ENCODE results near the gene ABLIM3.

The ABLIM3 gene

DNA sequence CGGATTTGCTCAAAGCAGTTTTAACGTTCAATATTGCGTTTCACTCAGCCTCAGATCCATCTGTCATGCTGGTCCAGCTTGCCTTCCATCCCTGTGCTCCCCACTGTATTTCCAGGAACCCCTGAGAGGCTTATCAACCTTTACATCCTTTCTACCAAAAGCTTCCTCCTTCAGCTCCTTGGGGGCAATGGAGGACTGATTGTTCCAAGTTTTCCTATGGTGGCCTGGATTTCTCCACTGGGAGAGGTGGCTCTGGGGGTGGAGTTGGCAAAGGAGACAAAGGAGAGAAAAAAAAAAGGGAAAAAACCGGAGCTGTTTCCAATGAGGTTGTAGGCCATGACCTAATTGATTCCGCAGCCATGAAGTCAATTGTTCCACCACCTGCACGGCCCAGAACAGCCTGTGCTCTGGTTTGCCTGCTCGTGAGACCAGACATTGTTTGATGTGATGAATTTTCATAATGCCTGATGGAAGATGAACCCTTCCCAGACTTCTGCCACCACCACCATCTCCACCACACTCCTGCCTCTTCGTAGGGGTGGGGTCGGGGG is 54.1 kb downstream of the ABLIM3 start:
- no peak for DNase-seq

DNA sequence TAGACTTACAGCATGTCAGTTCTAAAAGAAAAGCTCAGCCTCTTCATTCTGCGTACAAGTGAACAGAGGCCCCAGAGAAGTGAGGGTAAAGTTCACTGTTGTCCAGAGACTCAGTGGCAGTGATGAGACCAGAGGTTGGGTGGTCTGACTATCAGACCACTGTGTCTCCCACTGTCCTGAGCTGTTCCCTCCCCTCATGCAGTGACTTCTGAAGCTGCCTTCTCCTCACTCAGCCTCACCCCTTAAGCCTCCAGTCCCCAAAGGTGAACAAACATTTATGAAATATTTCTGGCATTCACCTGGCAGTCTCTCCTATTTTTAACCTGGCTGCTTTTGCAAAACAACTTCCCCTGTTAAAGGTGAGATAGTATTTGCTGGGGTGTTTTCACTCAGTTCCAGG is 54.7 kb downstream of the ABLIM3 start:
- DNase-seq = no peak

DNA sequence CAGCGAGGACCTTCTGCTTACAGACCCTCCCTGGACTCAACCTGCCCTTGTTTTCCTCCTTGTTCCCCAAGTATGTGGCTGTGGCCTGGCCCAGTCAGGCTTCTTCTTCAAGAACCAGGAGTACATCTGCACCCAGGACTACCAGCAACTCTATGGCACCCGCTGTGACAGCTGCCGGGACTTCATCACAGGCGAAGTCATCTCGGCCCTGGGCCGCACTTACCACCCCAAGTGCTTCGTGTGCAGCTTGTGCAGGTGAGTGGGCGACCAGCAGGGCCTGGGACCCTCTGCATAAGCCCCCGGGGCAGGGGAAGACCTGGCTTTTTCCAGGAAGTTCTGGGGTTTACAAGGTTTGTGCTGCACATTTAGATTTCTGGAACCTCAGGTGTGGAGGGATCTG is 56.9 kb downstream of the ABLIM3 start:
- DNase-seq = no peak

- DNase-seq = no peak
Measured at GRCh38 chr5:149200355-149200754, 59.1 kb downstream of the ABLIM3 start.

DNA sequence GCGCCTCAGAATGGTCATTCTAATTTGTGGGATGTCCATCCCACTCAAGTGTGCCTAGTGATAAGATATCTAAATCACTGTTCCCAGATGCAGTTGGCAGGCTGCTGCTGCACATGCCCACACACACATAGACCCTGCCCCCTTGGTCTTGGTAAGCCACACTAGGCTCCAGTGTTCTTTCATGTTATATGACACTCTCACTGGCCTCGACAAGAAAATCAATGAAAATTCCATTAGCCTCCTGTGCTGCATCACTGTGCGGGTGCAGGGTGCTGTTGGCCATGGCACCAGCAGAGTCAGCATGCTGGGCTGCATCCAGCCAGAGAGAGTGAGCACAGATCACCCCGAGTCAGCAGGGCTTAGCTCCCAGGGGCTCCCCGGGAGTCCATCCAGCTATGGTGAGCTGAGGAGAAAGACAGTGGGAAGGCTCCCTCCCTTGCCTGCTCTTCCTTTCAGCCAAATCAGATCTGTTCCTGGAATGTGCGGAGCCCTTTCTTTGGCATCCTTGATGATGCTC is 59.9 kb downstream of the ABLIM3 start:
- no peak for DNase-seq

DNA sequence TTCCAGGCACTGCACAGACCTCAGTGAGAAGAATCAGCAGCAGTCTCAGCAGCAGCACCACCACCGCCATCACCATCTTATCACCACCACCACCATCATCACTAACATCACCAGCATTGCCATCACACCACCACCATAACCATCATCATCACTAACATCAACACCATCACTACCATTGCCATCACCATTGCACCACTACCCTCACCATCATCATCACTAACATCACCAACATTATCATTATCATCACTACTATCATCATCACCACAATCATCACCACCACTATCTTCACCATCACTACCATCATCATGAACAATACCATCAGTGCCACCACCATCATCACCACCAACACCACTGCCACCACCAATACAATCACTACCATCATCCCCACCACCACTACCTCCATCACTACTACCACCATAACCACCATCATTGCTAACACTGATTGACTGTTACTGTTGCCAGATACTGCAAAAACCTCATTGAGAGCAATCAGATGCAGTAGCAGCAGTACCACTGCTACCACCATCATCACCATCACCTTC is 61.7 kb downstream of the ABLIM3 start:
- DNase-seq = no peak

DNA sequence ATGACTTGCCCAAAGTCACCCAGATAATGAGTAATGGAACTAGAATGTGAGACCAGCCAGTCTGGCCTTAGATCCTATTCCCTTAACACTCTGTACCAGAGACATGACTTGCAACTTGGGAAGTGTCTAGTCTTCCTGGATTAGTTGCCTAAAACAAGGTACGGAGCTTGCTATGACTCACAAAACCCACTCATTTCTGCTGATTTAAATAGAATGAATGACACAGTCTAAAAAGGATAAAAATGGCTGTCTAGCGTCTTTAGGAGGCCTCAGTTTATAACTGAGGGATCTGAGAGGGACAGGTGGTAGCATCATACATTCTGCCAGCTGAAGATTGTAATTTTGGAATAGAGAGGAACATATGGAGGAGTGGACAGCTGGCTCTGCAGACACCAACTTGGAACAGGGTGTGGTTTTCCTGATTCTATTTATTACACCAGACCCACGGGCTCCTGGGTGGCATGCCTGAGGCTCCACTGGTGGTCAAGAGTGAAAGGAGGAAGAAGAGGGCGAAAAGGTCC is 62.7 kb downstream of the ABLIM3 start:
- DNase-seq = no peak

GRCh38 chr5:149205625-149206523 is 64.6 kb downstream of the ABLIM3 start:
- no peak for DNase-seq

DNA sequence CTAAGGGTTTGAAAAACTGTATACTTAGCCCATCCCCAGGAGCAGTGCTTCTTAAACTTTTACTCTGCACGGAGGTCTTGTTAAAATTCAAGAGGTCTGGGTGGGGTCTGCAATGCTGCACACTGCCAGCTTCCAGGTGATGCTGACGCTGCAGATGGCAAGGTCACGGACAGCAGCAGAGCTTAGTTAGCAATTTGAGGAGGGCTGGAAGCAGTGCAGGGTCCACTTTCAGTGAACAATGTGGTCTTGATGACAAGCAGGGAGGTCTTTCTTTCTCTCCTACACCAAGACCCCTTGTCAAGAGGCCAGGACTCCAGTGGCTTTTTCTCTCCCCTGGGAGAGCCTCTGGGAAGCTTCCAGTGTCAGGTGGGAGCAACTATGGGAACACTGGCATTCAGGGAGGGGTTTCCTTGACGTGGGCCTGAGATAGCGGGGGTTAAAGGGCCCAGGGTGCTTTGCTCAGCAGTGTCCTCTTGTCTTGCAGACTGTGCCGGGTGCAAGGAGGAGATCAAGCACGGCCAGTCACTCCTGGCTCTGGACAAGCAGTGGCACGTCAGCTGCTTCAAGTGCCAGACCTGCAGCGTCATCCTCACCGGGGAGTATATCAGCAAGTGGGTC is 65.3 kb downstream of the ABLIM3 start:
- no peak for DNase-seq

- no peak for DNase-seq
Measured at GRCh38 chr5:149207831-149208230, 66.5 kb downstream of the ABLIM3 start.

DNA sequence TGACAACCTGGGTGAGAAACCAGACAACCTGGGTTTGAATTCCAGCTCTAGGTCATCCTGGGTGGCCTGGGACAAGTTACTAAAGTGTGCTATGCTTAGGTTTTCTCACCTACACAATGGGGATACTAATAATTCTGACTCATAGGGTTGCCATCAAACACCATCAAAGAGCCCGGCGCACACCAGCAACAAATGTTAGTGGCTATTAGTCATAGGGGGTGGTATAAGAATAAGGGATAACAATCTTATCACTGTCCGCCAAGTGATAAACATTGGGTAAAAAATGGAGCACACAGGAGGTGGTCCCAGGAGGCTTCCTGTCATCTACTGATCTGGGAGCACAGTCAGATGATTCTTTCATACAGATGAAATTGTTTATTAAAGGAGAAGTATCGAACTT is 68.9 kb downstream of the ABLIM3 start:
- no peak for DNase-seq

DNA sequence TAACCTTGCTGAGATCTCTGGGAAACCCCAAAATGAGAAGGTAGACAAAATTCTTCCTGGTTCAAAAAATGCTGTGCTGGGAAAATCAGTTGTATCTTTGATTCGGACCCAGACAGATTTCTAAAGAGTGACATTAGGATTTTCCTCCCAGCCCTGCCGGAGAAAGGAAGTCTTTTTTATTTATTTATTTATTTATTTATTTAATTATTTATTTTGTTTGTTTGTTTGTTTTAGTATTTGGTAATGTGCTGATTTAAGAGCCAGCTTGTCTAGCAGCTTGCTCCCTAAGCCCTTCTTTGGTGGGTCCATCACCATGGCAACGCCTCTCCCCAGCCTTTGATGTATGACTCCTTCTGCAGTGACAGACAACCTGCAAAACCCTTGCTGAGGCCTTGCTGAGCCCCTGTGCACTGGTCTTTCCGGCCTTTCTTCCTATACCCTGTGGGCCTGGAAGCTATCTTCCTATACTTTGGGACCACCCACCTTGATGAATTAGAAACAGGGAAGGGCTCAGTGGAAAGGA is 69.7 kb downstream of the ABLIM3 start:
- no peak for DNase-seq

- no peak for DNase-seq
Measured at GRCh38 chr5:149211566-149211965, 70.3 kb downstream of the ABLIM3 start.

GRCh38 chr5:149212198-149212951 is 71.1 kb downstream of the ABLIM3 start:
- no peak for DNase-seq

DNA sequence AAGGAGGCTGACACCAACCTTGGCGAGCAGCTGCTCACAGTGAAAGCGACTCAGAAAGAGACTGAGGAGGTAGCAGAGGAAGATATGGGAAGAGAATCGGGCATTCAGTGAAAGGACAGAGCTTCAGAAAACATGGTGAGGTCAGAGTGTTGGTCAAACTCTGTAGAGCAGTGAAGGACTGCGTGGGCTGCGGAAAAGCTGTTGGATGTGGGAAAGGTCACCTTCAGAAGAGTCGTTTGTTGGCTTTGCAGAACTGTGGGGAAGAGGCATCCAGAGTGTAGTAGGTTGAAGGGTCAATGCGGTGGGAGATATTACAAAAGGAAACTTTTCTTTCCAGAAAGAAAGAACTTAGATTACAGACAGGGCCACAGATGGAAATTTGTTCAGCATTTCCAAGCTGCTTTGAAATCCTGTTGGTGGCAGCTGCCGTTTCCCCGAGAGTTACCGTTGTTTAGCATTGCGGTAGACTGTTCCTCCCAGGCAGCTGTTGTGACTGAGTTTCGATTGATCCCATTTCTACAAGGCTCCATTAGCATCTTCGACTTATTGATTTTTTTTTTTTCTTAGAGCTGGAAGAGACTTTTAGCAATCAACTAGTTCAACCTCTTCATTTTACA is 72.1 kb downstream of the ABLIM3 start:
- DNase-seq = no peak

GRCh38 chr5:149215478-149216090 is 74.3 kb downstream of the ABLIM3 start:
- DNase-seq = no peak

DNA sequence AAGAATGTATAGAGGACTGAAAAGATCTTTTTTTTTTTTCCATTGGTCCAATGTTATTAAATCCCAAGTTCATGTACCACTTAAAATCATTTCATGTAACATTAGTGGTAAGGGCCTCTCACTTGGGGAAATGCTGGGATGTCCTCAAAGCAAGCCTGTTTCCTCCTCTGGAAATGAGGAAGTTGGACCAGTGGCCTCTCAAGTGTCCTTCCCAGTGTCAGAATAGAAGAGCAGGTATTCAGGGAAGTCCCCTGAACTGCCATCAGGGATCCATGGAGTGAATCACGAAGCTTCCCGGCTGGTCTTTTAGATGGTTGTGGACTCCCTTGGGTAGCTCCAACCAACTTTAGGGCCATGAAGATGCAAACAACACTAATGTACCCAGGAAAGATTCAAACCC is 75.2 kb downstream of the ABLIM3 start:
- no peak for DNase-seq

- no peak for DNase-seq
Measured at GRCh38 chr5:149217096-149217802, 76.0 kb downstream of the ABLIM3 start.

- DNase-seq = no peak
Measured at GRCh38 chr5:149217803-149218155, 76.5 kb downstream of the ABLIM3 start.

DNA sequence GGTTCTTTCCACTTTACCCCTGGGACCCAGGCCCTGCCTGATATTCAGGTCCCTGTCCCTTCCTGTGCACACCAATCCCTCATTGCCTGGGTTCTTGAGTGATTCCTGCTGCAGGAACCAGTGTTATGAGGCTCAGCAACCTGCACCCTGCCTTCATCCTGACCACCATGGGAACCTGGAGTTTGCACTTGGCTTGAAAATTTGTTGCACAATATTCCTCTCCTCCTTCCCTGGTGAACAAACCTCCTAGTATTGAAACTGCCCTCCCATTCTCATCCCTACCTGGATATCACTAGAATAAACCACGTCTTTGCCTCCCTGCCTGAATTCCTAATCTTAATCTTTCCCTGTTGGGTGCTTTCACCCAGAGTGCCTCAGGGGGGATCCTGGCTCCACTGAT is 78.3 kb downstream of the ABLIM3 start:
- DNase-seq = no peak

DNA sequence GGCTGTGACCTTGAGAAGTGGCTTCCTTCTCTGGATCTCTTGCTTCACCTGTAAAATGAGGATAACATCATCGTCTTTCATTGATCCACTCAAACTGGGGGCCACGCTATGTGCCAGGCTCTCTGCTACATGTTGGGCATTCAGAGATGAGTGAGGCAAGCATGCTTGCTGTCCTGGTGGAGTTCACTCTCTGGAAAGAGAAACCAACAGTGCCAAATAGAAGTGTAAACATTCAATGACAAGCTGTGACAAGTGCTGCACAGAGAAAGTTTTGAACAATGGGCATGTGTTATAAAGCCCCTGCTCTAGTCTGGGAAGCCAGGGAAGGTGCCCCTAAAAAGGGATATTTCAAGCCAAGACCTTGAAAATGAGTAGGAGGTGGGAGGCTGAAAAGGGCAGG is 79.5 kb downstream of the ABLIM3 start:
- DNase-seq = no peak
